ENCODE data around the gene PCDHGB2. TPM values are rescaled to one million over a fixed set of nuclear protein-coding genes. Genes with fewer than 3 reads are reported as not detected.
A peak's percentile ranks its signal among the peaks of the same experiment; 100 is the strongest.

The PCDHGB2 gene
- total and polyA plus RNA-seq, 11 donors, result 2.1 to 13.8 (median 9.8) TPM

DNA sequence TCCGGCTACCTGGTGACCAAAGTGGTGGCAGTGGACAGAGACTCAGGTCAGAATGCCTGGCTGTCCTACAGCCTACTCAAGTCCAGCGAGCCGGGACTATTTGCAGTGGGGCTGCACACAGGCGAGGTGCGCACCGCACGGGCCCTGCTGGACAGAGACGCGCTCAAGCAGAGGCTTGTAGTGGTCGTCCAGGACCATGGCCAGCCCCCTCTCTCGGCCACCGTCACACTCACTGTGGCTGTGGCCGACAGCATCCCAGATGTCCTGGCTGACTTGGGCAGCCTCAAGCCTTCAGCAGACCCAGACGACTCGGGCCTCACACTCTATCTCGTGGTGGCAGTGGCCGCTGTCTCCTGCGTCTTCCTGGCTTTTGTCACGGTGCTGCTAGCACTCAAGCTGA is 2.8 kb upstream of the PCDHGB2 start:
- Histone ChIP-seq H3K9me3 (peaks cover 0 to 98% (median 72%) of the 10 kb centered on the region in 12 donors), H3K4me3 (no peak overlapping the region), H3K4me1 (peaks cover 0 to 19% (median 0%) of the 10 kb centered on the region in 12 donors), H3K36me3 (peaks cover 0 to 20% (median 0%) of the 10 kb centered on the region in 9 donors), H3K27ac (no peak overlapping the region), H3K27me3 (peaks cover 0 to 15% (median 0%) of the 10 kb centered on the region in 9 donors)
- whole genome bisulfite sequencing, 4 donors, result 39 to 65% (median 53%) methylated on average over 18 to 19 of the region's 19 CpGs
- intact Hi-C loops (cut with DNase I), result loop anchor here in 1 of 10 donors (10.0 kb wide), 1 partner anchor 168 kb away; no protein-coding TSS in a partner anchor
- DNase-seq, result no peak
- TF ChIP-seq CTCF (IDR thresholded peaks at IDR 0.05), result no peak
- no peak for TF ChIP-seq POLR2A (IDR thresholded peaks at IDR 0.05)
- ATAC-seq, result peak in 3 of 4 donors; percentile 30 to 40 (median 32)

- Histone ChIP-seq H3K27me3 (peaks cover 0 to 32% (median 0%) of the 10 kb centered on the region in 9 donors), H3K4me3 (peak overlapping the region in 4 of 12 donors; percentile 35 to 50 (median 44)), H3K4me1 (peaks cover 0 to 25% (median 0%) of the 10 kb centered on the region in 12 donors), H3K9me3 (peaks cover 0 to 98% (median 83%) of the 10 kb centered on the region in 12 donors), H3K36me3 (peaks cover 0 to 14% (median 0%) of the 10 kb centered on the region in 9 donors), H3K27ac (peak overlapping the region in 2 of 12 donors; percentile 43 to 61)
- TF ChIP-seq POLR2A (IDR thresholded peaks at IDR 0.05) (no peak), CTCF (IDR thresholded peaks at IDR 0.05) (no peak)
- DNase-seq (no peak), ATAC-seq (no peak)
- intact Hi-C loops (cut with DNase I), result loop anchor here in 3 of 10 donors (5.0 to 10.0 kb wide), 2 partner anchors 52 to 54 kb away; partner anchors contain the start of genes PCDHGA10 (in 3 of the 3) and PCDHGB7 (in 2 of the 3)
- WGBS, 4 donors, result 35 to 55% (median 51%) methylated on average over 15 of the region's 15 CpGs
These were observed 891 bp downstream of the PCDHGB2 start for GRCh38 chr5:141360685-141361084.

GRCh38 chr5:141362719-141363118 is 2.9 kb downstream of the PCDHGB2 start:
- intact Hi-C loops (cut with DNase I), result loop anchor here in 3 of 10 donors (5.0 to 10.0 kb wide), 2 partner anchors 50 to 52 kb away; partner anchors contain the start of genes PCDHGA10 (in 3 of the 3) and PCDHGB7 (in 2 of the 3)
- Histone ChIP-seq H3K9me3 (peaks cover 0 to 98% (median 81%) of the 10 kb centered on the region in 12 donors), H3K36me3 (peaks cover 0 to 16% (median 0%) of the 10 kb centered on the region in 9 donors), H3K27ac (no peak overlapping the region), H3K4me3 (no peak overlapping the region), H3K27me3 (peaks cover 0 to 46% (median 0%) of the 10 kb centered on the region in 9 donors), H3K4me1 (peaks cover 0 to 18% (median 0%) of the 10 kb centered on the region in 12 donors)
- ATAC-seq (no peak), DNase-seq (no peak)
- TF ChIP-seq POLR2A (IDR thresholded peaks at IDR 0.05), result no peak
- TF ChIP-seq CTCF (IDR thresholded peaks at IDR 0.05), result no peak

DNA sequence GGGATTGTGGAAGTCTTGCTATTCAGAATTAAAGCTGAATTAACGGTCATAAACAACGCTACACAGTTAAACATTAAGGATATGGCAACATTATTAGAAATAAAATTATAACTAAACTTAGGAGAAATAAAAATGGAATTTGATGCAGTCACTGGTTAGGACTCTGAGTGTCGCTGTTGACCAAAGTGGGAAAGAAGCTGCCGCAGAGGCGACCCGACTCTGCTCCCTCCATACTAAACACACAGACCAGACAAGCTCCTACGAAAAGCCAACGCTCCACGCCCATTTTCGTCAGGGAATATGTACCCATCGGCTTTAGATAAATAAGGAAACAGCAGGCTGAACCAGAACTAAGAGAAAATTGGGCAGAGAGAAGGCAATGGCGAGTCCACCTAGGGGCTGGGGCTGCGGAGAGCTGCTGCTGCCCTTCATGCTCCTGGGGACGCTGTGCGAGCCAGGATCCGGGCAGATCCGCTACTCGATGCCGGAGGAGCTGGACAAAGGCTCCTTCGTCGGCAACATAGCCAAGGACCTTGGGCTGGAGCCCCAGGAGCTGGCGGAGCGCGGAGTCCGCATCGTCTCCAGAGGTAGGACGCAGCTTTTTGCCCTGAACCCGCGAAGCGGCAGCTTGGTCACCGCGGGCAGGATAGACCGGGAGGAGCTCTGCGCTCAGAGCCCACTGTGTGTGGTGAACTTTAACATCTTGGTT is 4.3 kb downstream of the PCDHGB2 start, which contains the start of gene PCDHGA5:
TSS of gene PCDHGA5 (plus strand) at position 211 of the 709 bp plus-strand sequence. CDS start at position 380, 169 bp downstream.
- ATAC-seq (peak; percentile 21 to 66 (median 52)), DNase-seq (peak in 1 of 5 donors; percentile 24)
- intact Hi-C loops (cut with DNase I), result loop anchor here in 3 of 10 donors (5.0 to 10.0 kb wide), 2 partner anchors 48 to 51 kb away; partner anchors contain the start of genes PCDHGA10 (in 3 of the 3) and PCDHGB7 (in 2 of the 3)
- peak in 6 of 12 donors; percentile 5 to 22 (median 17) for TF ChIP-seq CTCF (IDR thresholded peaks at IDR 0.05)
- TF ChIP-seq POLR2A (IDR thresholded peaks at IDR 0.05), result no peak
- peaks cover 0 to 98% (median 77%) of the 10 kb centered on the region in 12 donors for H3K9me3 ChIP-seq
- H3K27ac ChIP-seq, result peak within 1 kb of the TSS in 1 of 12 donors; percentile 14
- H3K36me3 ChIP-seq, result peaks cover 0 to 11% (median 0%) of the 10 kb centered on the region in 9 donors
- 23 to 32% (median 27%) methylated on average over 29 to 34 of the region's 34 CpGs for WGBS, 4 donors
- peak within 1 kb of the TSS in 9 of 12 donors; percentile 2 to 34 (median 19) for H3K4me3 ChIP-seq
- H3K4me1 ChIP-seq, result peaks cover 0 to 18% (median 0%) of the 10 kb centered on the region in 12 donors
- H3K27me3 ChIP-seq, result peaks cover 0 to 46% (median 0%) of the 10 kb centered on the region in 9 donors

All from heart left ventricle (tissue), 16 donors.